Frontal cortex (tissue), 4 donors: Measurements from ENCODE around the gene DEFB121. TPM values are rescaled to one million over a fixed set of nuclear protein-coding genes. Genes with fewer than 3 reads are reported as not detected.
"Not testable (repeated sequence)": the region's sequence is repeated elsewhere in the genome, so short reads cannot be mapped to it uniquely, and the experiment has no call there.

Source experiments
- DNase-seq, 2 donors: peaks; one replicate each; pipeline ENCODE4 v3.0.0; 2012; ENCODE audit warnings: low spot score in 2 of 2
- FAIRE-seq: peaks from 2 replicates; lab custom pipeline; 2012; peaks lifted over from hg19 to GRCh38; lab: Jason Lieb, UNC
- small RNA-seq: library from RNA; depleted of rRNA; stranded (forward); fragments of <200 nt; gene quantifications from one replicate; pipeline ENCODE3, GENCODE V24; 2014
- total RNA-seq: library from RNA; depleted of rRNA; stranded (reverse); fragments of >200 nt; gene quantifications from one replicate; pipeline ENCODE4 v1.2.3, GENCODE V29; 2014
- donor health status: control.
- donor health status: control.
- donor health status: control.

Gene DEFB121
- total RNA-seq, 1 donor from 2014 or later: not detected

DNA sequence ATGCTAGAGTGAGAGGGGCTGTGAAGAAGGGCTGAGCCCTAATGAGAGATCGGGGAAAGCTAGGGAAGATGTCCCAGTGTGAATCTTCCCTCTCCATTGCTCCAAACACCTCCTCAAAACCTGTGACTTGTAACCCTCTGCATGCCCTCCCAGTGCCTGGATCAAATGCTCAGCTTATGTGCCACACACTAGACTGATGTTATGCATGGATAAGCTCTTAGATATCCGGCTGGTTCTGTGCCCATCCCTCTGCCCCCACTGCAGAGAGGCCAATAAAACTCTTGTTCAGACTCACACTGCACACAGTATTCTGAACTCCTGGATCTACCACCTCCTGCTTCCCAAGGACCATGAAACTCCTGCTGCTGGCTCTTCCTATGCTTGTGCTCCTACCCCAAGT lies 37.7 kb downstream of the DEFB121 start, which contains the start of gene DEFB118:
DEFB118 (plus strand) TSS at position 301 of the 400 bp plus-strand sequence; CDS start at position 351, 50 bp downstream.
- FAIRE-seq (no peak), DNase-seq (no peak)

DNA sequence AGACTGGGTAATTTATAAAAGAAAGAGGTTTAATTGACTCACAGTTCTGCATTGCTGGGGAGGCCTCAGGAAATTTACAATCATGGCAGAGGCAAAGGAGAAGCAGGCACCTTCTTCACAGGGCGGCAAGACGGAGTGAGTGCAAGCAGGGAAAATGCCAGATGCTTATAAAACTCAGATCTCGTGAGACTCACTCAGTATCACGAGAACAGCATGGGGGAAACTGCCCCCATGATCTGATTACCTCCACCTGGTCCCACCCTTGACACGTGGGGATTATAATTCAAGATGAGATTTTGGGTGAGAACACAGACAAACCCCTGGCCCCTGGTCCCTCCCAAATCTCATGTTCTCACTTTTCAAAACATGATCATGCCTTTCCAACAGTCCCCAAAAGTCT lies 41.7 kb downstream of the DEFB121 start:
- not testable (repeated sequence) for DNase-seq, FAIRE-seq

DNA sequence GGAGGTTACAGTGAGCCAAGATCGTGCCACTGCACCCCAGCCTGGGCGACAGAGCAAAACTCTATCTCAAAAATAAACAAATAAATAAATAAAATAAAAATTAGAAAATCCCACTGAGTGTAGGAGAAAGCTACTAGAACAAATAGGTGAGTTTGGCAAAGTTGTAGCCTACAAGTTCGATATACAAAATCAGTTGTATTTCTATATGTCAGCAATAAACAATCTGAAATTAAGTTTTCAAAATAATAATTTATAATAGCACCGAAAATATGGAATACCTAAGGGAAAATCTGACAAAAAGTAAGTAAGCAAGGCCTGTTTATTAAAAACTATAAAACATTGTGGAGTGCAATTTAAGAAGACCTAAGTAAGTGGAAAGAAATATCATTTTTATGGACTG lies 42.7 kb downstream of the DEFB121 start:
- DNase-seq (no peak), FAIRE-seq (no peak)

DNA sequence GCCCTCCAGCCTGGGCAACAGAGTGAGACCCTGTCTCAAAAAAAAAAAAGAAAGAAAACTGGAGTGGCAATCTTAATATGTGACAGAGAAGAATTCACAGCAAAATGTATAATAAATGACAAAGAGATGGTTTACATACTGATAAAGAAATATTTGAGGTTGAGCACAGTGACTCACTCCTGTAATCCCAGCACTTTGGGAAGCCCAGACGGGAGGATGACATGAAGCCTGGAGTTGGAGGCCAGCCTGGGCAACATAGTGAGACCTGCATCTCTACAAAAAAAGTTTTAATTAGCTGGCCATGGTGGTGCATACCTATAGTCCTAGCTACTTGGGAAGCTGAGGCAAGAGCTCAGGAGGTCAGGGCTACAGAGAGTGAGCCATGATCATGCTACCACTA lies 50.0 kb downstream of the DEFB121 start:
- no peak for FAIRE-seq
- DNase-seq: no peak

Small RNAs within 50 kb of the gene (small RNA-seq; reads per million reads assigned to genes)
- gene DEFB117: not detected
- not detected for gene RF00561
- not detected for gene RNA5SP480

Other genes with a start within 250 kb of the DEFB121 start
- gene DEFB115, start 148.6 kb downstream of the DEFB121 start, total RNA-seq: not detected
- not detected for gene DEFB116, start 97.6 kb downstream of the DEFB121 start, total RNA-seq
- gene DEFB118, start 37.6 kb downstream of the DEFB121 start, total RNA-seq: not detected
- gene DEFB119, start 15.6 kb downstream of the DEFB121 start, total RNA-seq: not detected
- gene DEFB123, start 34.4 kb upstream of the DEFB121 start, total RNA-seq: not detected
- gene DEFB124, start 68.9 kb upstream of the DEFB121 start, total RNA-seq: not detected
- not detected for gene REM1, start 69.1 kb upstream of the DEFB121 start, total RNA-seq
- 26.1 TPM for gene HM13, start 108.2 kb upstream of the DEFB121 start, total RNA-seq
- 46.1 TPM for gene ID1, start 199.1 kb upstream of the DEFB121 start, total RNA-seq
- gene COX4I2, start 231.7 kb upstream of the DEFB121 start, total RNA-seq: 1.2 TPM